Measurements from ENCODE around the gene P2RY8.
"Not testable (repeated sequence)": the region's sequence is repeated elsewhere in the genome, so short reads cannot be mapped to it uniquely, and the experiment has no call there.

P2RY8 gene

DNA sequence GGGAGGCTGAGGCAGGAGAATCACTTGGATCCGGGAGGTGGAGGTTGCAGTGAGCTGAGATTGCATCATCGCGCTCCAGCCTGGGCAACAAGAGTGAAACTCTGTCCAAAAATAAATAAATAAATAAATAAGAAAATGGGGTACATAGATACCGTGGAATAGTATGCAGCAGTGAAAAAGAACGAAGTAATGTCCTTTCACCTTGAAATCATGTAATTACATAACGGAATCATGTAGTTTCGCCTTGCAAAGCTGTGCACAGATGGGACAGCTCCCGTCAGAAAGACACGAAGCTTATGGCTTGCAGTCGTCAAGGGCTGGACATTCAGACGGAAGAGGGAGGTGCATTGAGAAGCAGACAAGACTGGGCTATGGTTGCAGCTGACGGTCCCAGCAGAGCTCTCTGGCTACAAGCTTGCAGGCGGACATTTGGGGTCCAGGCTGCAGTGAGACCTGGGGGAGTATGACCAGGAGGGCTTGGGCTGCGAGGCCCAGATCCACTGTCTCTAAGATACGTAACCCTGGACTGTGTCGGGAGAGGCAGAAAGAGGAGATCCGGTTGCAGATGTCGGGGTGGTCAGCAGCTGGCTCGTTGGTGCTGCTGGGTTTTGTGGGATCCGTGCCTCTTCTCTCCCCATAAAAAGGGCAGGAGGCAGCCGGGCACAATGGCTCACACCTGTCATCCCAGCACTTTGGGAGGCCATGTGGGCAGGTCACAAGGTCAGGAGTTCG, 6.2 kb upstream of the P2RY8 start:
- no peak for DNase-seq (ENCODE audit: low read depth)

DNA sequence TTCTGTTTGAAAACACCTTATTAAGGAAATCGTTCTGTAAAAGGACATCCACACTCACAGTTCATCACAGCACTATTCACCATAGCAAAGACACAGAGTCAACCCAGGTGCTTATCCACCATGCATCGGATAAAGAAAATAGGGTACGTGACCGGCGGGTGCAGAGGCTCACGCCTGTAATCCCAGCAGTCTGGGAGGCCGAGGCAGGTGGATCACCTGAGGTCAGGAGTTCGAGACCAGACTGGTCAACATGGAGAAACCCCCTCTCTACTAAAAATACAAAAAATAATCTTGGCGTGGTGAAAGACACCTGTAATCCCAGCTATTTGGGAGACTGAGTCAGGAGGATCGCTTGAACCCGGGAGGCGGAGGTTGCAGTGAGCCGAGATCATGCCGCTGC, 2.2 kb upstream of the P2RY8 start:
- not testable (repeated sequence) for DNase-seq (ENCODE audit: low read depth)

DNA sequence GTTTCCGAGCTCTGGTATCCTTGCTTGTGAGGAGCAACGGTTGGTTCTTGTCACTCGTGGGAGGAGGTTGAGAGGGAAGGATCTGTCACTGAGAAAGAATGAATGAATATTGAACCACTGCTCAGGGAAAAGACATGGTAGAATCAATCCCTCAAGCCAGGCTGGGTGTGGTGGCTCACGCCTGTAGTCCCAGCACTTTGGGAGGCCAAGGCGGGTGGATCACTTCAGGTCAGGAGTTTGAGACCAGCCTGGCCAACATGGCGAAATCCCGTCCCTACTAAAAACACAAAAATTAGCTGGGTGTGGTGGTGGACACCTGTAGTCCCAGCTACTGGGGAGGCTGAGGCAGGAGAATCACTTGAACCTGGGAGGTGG, 718 bp upstream of the P2RY8 start:
- DNase-seq (ENCODE audit: low read depth) = not testable (repeated sequence)

DNA sequence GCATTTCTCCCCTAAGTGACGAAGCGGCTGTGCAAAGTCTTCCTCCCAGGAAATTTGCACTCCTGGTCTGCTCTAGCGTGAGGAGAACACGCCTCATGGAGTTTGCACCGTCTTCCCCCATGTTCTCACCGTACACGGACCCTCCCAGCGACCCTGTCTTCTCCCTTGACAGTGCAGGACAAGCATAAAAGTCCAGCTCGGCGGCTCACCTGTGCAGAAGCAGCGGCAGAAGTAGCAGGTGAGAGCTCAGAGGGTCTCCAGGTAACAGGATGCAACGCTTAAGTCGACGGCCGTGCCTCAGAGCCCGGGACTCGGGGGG, 314 bp downstream of the P2RY8 start:
- no peak for DNase-seq (ENCODE audit: low read depth)

DNA sequence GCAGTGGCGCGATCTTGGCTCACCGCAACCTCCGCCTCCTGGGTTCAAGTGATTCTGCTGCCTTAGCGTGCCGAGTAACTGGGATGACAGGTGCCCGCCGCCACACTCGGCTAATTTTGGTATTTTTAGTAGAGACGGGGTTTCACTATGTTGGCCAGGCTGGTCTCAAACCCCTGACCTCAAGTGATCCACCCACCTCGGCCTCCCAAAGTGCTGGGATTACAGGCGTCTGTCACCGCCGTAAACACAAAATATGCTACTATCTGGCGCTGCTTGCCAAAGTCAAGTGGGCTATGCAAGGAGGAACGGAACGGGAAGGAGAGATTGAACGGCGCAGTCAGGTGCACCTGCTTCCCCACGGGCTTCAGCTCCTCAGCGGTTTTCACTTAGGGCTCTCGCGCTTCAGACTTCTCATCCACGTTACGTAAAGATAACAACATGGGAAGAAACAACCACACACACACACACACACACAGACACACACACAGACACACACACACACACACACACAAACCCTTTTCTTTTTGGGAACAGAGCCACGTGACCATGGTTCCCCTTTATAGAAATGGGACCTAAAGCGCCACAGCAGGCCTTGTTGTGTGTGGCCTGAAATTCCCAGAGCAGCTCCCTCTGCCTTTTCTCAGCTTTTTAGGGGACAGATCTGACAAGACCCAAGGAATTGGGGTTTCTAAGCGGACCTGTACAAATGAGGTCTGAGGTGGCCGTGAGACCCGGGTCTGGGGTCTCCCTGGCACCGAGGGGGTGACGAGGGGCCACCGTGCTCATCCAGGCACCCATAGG, 1.5 kb downstream of the P2RY8 start:
- DNase-seq (ENCODE audit: low read depth) = no peak

DNA sequence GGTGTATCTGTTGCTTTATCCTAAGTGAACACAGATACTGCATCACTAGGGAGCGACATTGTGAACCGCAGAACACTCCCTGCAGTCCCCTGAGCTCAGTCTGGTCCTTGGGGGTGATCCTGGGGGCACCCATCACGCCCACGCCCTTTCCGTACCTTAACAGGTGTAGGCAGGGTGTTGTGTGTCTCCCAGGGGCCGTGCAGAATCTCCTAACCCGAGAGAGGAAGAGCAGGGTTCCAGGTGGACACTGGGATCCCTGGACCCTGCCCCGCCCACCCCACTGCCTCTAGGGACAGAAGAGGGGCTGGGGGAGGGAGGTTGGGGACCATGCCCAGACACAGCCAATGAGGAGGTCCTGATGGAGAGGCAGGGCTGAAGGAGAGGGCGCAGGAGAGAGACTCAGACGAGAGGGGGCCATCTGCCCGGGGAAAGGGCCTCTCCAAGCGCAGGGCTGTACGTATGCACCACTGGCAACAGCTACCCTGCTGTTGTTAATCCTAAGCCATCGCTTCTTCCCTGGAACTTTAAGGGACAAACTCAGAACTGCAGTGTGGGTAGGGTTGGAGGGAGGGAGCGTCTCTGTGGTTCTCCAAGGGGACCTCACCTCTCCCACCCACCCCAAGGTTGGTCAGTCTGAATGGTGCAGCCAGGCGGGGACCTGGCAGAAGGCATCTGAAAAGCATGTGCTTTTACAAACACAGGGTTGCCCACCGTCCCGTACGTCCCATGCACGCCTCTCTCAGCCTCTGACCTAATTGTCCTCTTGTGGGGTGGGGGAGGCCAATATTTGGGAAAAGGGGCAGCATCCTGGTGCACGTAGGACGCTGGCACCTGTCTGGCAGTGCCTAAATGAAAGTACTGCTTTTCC, 2.5 kb downstream of the P2RY8 start:
- no peak for DNase-seq (ENCODE audit: low read depth)

DNA sequence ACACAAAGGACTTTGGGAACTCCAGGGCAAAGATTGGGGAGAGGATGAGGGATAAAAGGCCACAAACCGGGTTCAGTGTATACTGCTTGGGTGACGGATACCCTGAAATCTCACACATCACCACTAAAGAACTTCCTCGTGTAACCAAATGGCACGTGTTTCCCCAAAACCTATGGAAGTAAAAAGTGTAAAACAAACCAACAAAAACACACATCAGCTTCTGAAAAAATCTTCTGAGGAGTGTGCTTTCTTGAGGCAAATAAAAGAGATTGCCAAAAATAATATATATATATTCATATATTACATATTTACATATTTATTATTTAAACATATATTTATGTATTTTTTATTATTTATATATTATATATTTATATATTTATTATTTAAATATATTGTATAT, 3.9 kb downstream of the P2RY8 start:
- DNase-seq (ENCODE audit: low read depth) = no peak

DNA sequence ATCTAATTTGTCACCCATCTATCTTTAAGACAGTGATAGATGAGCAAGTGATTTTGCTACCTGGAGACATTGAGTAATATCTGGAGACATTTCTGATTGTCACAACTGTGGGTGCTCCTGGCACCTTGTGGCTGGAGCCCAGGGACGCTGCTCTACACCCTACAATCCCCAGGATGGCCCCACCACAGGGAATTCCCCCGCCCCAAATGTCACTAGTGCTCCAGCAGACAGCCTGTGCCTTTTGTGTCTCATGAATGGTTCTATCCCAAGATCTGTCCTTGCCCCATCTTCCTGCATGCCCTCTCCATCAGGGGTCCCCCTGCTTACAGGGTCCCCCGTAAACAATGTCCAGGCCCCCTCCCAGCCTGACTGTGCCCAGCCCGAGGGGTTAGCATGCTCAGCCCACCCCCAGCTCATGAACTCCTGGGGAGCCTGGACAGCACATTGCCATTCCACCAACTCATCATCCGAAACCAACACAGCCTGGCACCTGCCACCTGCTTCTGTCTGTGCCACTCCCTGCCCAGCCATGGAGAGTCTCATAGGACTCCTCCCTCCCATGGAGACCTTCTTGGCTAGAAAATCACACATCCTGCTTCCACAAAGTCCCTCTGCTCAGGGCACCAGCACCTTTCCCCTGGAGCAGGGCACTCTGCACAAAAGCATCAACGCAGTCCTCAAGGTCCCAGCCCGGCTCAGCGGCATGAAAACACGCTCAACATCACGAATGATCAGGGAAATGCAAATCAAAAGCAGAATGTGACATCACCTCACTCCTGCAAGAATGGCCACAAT, 5.7 kb downstream of the P2RY8 start:
- DNase-seq (ENCODE audit: low read depth) = no peak

DNA sequence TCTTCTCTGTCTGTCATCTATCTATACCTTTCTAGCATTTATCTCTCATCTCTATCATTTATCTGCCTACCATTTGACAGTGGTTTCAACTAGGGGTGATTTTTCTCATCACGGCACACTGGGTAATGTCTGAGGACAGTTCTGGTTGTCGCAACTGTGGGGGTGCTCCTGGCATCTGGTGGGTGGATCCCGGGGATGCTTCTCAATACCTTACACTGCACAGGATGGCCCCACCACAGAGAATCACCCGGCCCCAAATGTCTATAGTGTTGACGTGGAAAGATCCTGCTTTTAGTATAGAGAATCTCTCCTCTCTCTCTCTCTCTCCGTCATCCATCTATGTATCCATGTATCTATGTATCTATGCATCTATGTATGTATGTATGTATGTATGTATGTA, 7.2 kb downstream of the P2RY8 start:
- no peak for DNase-seq (ENCODE audit: low read depth)

DNA sequence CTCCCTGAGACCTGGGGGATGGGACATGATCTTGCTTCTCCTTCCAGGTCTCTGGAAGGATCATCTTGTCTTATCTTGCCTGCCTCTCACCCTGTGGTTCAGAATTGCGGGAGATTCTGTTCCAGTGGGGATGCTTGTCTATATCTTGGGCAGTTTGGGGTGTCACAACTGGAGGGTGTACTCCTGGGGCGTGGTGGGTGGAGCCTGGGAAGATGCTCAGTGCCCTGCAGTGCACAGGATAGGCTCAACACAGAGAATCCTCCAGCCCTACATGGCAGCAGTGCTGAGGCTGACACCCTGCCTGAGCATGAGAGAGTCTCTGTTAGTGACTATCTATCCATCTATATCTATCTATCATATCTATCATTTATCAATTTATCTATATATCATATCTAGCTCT, 7.7 kb downstream of the P2RY8 start:
- no peak for DNase-seq (ENCODE audit: low read depth)

DNA sequence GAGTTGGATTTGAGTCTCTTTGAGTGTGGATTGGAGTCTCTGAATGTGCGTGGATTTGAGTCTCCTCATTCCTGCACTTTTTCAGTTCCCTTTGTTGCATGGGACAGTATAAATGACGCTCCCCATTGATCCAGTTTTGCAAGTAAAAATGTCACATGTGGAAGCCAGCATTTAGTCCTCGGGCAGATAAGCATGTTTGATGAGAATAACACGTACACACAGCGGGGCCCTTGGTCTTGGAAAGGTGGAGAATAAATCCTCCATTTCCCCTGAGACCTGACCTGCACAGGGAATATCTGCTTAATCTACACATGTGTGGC, 8.1 kb downstream of the P2RY8 start:
- DNase-seq (ENCODE audit: low read depth) = no peak

DNA sequence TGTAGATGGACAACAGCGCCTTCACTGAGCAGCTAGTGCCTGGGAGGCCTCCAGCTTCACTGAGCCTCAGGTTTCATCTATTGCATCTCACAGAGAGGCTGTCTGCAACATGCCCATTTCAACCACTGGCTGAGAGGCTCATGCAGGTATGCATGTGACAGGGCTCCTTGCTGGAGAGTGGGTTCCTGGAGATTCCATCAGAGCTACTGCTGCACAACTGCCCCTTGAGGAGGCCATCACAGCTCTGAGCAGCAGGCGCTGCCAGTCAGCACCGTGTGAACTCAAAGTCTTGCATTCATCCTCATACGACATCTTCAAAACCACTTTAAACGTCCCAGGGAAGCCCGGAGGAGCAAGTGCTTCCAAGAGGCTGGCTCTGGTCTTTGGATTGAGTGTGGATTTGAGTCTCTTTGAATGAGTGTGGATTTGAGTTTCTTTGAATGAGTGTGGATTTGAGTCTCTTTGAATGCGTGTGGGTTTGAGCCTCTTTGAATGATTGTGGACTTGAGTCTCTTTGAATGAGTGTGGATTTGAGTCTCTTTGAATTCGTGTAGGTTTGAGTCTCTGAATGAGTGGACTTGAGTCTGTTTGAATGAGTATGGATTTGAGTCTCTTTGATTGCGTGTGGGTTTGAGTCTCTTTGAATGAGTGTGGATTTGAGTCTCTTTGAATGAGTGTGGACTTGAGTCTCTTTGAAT, 8.7 kb downstream of the P2RY8 start:
- no peak for DNase-seq (ENCODE audit: low read depth)

DNA sequence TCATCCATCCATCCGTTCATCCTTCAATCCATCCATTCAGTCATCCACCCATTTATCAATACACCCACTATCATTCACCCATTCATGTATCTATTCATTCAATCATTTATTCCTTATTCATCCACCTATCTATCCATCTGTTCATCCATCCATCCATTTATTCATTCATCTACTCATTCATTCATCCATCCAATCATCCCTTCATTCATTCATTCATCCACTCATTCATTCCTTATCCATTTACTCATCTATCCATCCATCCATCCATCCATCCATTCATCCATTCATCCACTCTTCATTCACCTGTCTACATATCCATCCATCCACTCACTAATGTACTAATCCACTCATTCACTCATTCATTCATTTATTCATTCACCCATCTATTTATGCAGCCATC, 9.5 kb downstream of the P2RY8 start:
- no peak for DNase-seq (ENCODE audit: low read depth)

DNA sequence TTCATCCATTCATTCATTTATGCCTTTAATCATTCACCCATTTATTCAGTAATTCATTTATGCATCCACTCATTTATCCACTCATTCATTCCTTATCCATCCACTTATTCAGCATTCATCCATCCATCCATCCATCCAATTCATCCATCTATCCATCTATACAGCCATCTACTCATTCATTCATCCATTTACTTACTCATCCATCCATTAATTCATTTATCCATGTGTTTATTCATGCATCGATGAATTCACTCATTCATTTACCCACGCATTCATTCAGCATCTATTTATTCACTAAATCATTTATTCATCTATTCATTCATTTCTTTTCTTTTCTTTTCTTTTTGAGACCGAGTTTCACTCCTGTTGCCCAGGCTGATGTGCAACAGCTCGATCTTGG, 10.4 kb downstream of the P2RY8 start:
- DNase-seq (ENCODE audit: low read depth) = no peak

DNA sequence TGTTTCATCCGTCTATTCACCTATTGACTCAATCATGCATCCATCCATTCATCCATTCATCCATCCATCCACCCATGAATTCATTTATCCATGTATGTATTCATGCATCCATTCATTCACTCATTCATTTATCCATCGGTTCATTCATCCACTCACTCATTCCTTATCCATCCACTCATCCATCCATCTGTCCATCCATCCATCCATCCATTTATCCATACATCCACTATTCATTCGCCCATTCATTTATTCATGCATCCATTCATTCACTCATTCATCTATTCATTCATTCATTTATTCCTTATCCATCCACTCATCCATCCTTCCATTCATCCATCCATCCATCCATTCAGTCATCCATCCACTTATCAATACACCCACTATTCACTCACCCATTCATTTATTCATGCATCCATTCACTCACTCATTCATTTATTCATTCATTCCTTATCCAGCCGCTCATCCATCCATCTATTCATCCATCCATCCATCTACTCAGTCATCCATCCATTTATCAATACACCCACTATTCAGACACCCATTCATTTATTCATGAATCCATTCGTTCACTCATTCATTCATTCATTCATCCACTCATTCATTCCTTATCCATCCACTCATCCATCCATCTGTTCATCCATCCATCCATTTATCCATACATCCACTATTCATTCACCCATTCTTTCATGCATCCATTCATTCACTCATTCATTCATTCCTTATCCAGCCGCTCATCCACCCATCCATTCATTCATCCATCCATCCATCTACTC, 11.2 kb downstream of the P2RY8 start:
- no peak for DNase-seq (ENCODE audit: low read depth)

DNA sequence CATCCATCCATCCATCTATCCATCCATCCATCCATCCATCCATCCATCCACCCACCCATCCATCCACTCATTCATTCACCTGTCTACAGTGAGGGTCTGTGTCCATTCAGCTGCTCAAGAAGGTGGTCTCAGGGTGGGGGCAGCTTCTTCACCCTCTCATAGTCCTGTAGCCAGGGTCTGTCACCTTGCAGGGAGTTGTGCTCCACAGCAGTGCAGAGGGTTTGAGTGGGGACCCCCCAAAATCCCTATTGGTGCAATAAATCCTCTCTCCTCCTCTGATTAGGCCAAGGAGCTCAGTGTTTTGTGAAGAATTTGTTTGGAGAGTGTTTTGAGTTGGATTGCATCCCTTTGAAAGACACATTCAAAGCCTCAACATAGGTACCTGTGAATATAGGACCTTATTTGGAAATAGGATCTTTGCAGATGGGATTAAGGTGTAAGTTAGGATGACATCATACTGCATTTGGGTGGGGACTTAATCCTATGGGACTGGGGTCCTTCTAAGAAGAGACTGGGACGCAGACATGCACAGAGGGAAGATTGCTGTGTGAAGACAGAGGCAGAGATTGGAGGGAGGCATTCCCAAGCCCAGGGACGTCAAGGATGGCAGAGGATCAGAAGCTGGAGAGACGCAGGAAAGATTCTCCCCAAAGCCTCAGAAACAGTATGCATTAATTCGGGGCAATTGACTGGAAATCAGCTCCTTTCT, 12.0 kb downstream of the P2RY8 start:
- no peak for DNase-seq (ENCODE audit: low read depth)

DNA sequence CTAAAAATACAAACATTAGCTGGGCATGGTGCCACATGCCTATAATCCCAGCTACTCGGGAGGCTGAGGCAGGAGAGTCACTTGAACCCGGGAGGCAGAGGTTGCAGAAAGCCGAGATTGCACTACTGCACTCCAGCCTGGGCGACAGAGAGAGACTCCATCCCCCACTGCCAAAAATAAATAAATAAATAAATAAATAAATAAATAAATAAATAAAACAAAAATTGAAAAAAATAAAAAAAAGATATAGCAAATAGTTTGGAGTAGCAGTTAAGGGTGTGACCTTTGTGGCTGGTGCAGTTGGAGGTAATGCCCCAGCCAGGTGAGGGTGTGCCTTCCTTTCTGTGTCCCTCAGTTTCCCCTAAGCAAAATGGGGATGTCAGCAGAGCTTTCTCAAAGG, 14.1 kb downstream of the P2RY8 start:
- DNase-seq (ENCODE audit: low read depth) = not testable (repeated sequence)

DNA sequence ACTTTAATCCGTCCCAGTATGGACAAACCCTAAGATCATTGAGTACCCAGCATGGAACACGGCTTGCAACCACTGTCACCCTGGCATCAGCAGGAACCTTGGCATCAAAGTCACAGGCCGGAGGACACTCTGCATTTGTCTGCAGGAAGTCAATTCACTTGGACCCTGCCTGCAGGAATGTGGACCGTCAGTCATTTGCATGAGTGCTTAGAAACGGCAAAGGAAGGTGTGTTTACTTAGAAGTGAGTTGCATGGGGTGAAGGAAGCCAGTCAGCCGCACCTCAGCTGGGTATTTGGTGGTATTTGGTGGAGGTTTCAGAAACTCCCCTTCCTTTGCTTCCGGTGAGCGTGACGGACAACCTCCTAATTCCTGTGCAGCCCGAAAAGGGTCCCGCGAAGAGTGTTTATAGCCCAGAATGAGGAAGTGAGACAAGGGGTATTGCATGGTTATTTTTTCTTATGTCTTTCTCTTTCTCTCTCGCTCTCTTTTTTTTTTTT, 15.5 kb downstream of the P2RY8 start:
- peak; percentile 50 for DNase-seq (ENCODE audit: low read depth)

DNA sequence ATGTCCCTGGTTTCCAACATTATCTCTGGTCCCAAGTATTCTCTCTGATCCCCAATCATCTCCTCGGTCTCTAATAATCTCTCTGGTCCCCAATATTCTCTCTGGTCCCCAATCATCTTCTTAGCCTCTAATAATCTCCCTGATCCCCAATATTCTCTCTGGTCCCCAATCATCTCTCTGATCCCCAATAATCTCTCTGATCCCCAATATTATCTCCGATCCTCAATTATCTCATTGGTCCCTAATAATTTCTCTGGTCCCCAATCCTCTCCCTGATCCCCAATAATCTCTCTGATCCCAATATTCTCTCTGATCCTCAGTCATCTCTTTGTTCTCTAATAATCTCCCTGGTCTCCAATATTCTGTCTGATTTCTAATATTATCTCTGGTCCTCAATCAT, 16.6 kb downstream of the P2RY8 start:
- DNase-seq (ENCODE audit: low read depth) = no peak

DNA sequence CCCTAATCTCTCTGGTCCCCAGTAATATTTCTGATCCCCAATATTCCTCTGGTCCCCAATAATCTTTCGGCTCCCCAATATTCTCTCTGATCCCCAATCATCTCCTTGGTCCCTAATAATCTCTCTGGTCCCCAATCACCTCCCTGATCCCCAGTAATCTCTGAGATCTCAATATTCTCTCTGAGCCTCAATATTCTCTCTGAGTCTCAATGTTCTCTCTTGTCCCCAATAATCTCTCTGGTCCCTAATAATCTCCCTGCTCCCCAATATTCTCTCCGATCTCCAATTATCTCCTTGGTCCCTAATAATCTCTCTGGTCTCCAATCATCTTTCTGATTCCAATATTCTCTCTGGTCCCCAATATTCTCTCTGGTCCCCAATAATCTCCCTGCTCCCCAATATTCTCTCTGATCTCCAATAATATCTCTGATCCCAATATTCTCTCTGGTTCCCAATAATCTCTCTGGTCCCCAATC, 17.9 kb downstream of the P2RY8 start:
- no peak for DNase-seq (ENCODE audit: low read depth)
